ENCODE data around the gene FKBP9. TPM values are rescaled to one million over a fixed set of nuclear protein-coding genes. Genes with fewer than 3 reads are reported as not detected.

FKBP9 gene, protein sequence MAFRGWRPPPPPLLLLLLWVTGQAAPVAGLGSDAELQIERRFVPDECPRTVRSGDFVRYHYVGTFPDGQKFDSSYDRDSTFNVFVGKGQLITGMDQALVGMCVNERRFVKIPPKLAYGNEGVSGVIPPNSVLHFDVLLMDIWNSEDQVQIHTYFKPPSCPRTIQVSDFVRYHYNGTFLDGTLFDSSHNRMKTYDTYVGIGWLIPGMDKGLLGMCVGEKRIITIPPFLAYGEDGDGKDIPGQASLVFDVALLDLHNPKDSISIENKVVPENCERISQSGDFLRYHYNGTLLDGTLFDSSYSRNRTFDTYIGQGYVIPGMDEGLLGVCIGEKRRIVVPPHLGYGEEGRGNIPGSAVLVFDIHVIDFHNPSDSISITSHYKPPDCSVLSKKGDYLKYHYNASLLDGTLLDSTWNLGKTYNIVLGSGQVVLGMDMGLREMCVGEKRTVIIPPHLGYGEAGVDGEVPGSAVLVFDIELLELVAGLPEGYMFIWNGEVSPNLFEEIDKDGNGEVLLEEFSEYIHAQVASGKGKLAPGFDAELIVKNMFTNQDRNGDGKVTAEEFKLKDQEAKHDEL
- total RNA-seq = 215 and 335 TPM in 2 replicates

DNA sequence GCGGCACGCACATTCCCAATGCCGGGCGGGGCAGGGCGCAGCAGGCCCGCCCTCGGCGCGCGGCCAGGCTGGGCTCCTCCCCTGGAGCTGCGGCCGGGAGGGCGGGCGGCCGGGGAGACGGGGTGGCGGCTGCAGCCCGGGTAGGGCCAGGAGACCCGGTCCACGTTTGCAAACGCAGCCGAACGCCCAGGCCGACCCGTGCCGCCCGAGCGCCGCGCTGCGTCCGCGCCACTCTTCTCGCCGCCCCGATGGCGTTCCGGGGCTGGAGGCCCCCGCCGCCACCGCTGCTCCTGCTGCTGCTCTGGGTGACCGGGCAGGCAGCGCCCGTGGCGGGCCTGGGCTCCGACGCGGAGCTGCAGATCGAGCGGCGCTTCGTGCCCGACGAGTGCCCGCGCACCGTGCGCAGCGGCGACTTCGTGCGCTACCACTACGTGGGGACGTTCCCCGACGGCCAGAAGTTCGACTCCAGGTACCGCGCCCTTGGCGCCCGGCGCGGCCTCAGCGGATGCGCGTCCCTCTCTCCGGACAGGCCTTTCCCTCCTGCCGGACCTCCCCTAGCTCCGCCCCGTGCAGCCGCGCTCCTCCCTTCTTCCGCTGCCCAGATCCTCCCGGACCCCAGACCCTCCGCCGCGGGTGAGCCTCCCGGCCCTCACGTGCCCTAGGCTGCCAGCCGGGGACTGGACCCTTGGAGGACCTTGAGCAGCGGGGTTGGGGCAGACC lies at the start of gene FKBP9:
FKBP9 (plus strand) TSS at position 115 of the 720 bp plus-strand sequence; CDS start at position 249, 134 bp downstream.

Other genes with a start within 250 kb of the FKBP9 start
- gene KBTBD2, start 65.7 kb upstream of the FKBP9 start, total RNA-seq = 39.5 and 56.4 TPM in 2 replicates
- 21.6 and 30.2 TPM in 2 replicates for gene NT5C3A, start 105.3 kb downstream of the FKBP9 start, total RNA-seq
- 12.7 and 24.5 TPM in 2 replicates for gene RP9, start 152.0 kb downstream of the FKBP9 start, total RNA-seq
- 17.6 and 20.9 TPM in 2 replicates for gene BBS9, start 172.1 kb downstream of the FKBP9 start, total RNA-seq

Data from uterine smooth muscle cell (primary cell).